NOMO-1 (cell line): ENCODE data around the gene OR52A5.

ENCODE experiments used
- DNase-seq, 2 experiments: peaks; one replicate each; lab custom pipeline; 2025; ENCODE audit not compliant: unreplicated experiment in 2 of 2; lab: John Stamatoyannopoulos, UW

OR52A5 gene

GRCh38 chr11:5118893-5119292 lies 19.3 kb downstream of the OR52A5 start:
- no peak for DNase-seq

- DNase-seq: no peak
These were observed 20.6 kb downstream of the OR52A5 start for GRCh38 chr11:5117588-5117987.

- DNase-seq: no peak
These were observed 22.8 kb downstream of the OR52A5 start for GRCh38 chr11:5115339-5115738.

GRCh38 chr11:5107285-5107684 lies 30.9 kb downstream of the OR52A5 start:
- no peak for DNase-seq

- DNase-seq: no peak
These were observed 35.1 kb downstream of the OR52A5 start for GRCh38 chr11:5103066-5103465.

GRCh38 chr11:5102246-5102645 lies 35.9 kb downstream of the OR52A5 start:
- no peak for DNase-seq

- no peak for DNase-seq
These were observed 42.1 kb downstream of the OR52A5 start for GRCh38 chr11:5096011-5096410.

GRCh38 chr11:5092821-5093585 lies 45.2 kb downstream of the OR52A5 start:
- DNase-seq: no peak

GRCh38 chr11:5090668-5091067 lies 47.5 kb downstream of the OR52A5 start:
- DNase-seq: no peak

GRCh38 chr11:5088556-5088955 lies 49.6 kb downstream of the OR52A5 start:
- DNase-seq: no peak

GRCh38 chr11:5083602-5084001 lies 54.6 kb downstream of the OR52A5 start:
- no peak for DNase-seq

- no peak for DNase-seq
These were observed 56.8 kb downstream of the OR52A5 start for GRCh38 chr11:5081405-5081804.
